AG10803 (cell line): ENCODE measurements around the gene IRAK4.
"Not testable (repeated sequence)": the region's sequence is repeated elsewhere in the genome, so short reads cannot be mapped to it uniquely, and the experiment has no call there.

Source experiments
- DNase-seq: peaks from one replicate; pipeline ENCODE4 v3.0.0; 2010; ENCODE audit warnings: low read depth
- H3K4me3 ChIP-seq: 2 replicates; pipeline ENCODE4 v1.5.1; 2011; ENCODE audit warnings: mild to moderate bottlenecking, low read length, control low read depth
- CTCF ChIP-seq: conservative IDR thresholded peaks from 2 replicates; pipeline ENCODE4 v1.5.1; 2011; ENCODE audit warnings: mild to moderate bottlenecking, low read length, control low read depth, inconsistent platforms

The IRAK4 gene

GRCh38 chr12:43750814-43751213 lies 7.9 kb upstream of the IRAK4 start:
- no peak for TF ChIP-seq CTCF
- no peak for DNase-seq
- H3K4me3 ChIP-seq, result no peak overlapping the region

GRCh38 chr12:43751360-43751759 lies 7.4 kb upstream of the IRAK4 start:
- not testable (repeated sequence) for H3K4me3 ChIP-seq, DNase-seq

DNA sequence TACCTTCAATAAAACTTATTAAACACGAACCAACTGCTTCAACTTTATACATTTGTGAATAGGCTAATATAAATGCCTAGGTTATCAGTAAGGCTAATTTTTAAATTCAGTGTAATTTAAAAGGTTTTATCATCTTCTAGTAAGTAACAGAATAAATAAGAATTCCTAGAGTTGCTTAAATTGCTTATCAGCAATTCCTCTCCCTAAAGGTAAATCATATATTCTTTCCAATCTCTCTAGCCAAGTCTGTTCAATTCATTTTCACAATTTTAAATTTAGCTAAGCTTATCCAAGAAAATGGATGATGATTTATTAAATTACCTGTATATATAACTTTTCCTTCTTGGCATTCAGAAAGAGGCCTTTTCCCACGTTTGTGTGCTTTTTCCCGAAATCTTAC lies 4.7 kb upstream of the IRAK4 start:
- no peak overlapping the region for H3K4me3 ChIP-seq
- DNase-seq, result no peak
- TF ChIP-seq CTCF, result no peak

DNA sequence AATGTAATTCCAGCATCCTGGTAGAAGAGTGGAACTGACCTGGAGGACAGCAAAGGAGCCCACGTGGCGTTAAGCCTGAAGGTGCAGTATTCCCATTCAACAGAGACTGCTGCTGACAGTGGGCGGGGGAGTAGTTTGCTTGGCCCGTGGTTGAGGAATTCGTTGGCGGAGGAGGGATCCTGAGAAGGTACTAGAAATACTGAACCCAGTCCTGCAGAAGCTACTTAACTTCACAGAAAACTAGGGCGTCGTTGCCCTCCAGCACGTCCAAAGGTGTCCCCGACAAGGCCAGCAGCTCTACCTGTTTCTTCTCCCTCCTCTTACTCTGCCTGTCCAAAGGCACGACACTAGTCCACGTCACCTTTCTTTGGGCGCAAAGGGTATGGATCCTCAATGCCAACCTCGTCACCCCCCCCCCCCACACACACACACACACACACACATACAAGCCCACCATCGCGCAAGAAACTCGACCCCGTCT lies 464 bp upstream of the IRAK4 start:
- TF ChIP-seq CTCF, result no peak
- peak overlapping the region; percentile 83 for H3K4me3 ChIP-seq
- DNase-seq, result peak; percentile 24

DNA sequence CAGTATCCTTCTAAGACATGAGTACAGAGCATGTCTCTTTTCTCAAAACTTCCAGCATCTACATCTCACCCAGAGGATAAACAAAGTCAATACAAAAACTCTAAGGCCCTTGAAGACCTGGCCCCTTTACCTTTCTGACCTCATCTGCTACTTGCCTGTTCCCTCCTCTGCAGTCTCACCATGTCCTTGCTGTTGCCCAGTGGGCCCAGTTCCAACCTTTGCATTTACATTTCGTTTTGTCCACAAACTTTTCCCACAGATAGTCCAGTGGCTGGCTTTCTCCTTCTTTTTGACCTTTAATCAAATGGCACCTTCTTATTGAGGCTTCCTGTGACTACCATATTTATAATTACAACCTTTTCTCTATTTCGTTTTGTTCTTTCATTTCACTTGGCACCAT lies 1.6 kb downstream of the IRAK4 start:
- no peak for TF ChIP-seq CTCF
- no peak for DNase-seq
- H3K4me3 ChIP-seq, result no peak overlapping the region

DNA sequence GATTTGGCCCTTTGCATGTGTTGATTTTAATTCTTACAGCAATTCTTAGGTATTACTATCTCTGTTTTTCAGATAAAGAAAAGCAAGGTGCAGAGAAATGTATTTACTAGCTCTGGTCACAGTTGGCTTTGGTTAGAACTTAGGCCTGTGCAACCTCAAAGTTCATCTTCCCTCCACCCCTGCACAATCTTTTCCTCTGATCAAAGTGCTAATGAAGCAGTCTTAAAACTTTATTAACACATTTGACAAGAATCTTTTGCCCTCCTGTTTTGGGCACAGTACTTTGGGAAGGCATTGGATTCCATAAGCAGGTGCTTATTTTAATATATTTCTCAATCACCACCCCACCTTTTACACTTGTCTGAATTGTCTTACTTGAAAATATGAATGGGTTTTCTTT lies 2.7 kb downstream of the IRAK4 start:
- no peak for DNase-seq
- no peak overlapping the region for H3K4me3 ChIP-seq
- TF ChIP-seq CTCF, result no peak

GRCh38 chr12:43762596-43762995 lies 3.8 kb downstream of the IRAK4 start:
- no peak overlapping the region for H3K4me3 ChIP-seq

More at GRCh38 chr12:43762596-43762995, 3.8 kb downstream of the IRAK4 start:
- no peak for DNase-seq
- no peak for TF ChIP-seq CTCF
